Measurements from ENCODE around the gene ANO7. TPM values are rescaled to one million over a fixed set of nuclear protein-coding genes. Genes with fewer than 3 reads are reported as not detected.

Gene ANO7
- total RNA-seq, 1 experiment from 2014 or later: 4.1 TPM

- Histone ChIP-seq H3K4me1 (no peaks in the 10 kb centered on the region), H3K27me3 (replicated peaks; ENCODE audit: control insufficient read depth, insufficient read depth, low read length) (no peaks in the 10 kb centered on the region), H3K9me3 (no peaks in the 10 kb centered on the region), H3K4me3 (ENCODE audit: low read depth, low read length) (no peak overlapping the region), H3K36me3 (ENCODE audit: control insufficient read depth, insufficient read depth, low read length) (no peaks in the 10 kb centered on the region)
- H3K36me3 Mint-ChIP-seq (ENCODE audit: insufficient read depth, unreplicated experiment): peaks cover 5% of the 10 kb centered on the region
- no peak for TF ChIP-seq CTCF (IDR thresholded peaks at IDR 0.05; ENCODE audit: insufficient read depth in 1 of 2, low read depth in 1 of 2, low read length in 1 of 2, severe bottlenecking in 1 of 2, unreplicated experiment in 1 of 2)
- intact Hi-C loops (cut with micrococcal nuclease; ENCODE audit: unreplicated experiment): no loop called here
- POLR2A ChIA-PET: no interaction called here
- H3K27me3 Mint-ChIP-seq (ENCODE audit: insufficient read depth, unreplicated experiment): no peaks in the 10 kb centered on the region
- H3K4me3 Mint-ChIP-seq (ENCODE audit: unreplicated experiment): no peak overlapping the region
- no peak overlapping the region for H3K27ac Mint-ChIP-seq (ENCODE audit: unreplicated experiment)
- peaks cover 9% of the 10 kb centered on the region for H3K9me3 Mint-ChIP-seq (ENCODE audit: unreplicated experiment)
- no TSS peak for BruUV-seq (replicated peaks)
- CTCF ChIA-PET: no interaction called here
- DNase-seq: no peak
- no peaks in the 10 kb centered on the region for H3K4me1 Mint-ChIP-seq (ENCODE audit: low read depth, unreplicated experiment)
These were observed 20.1 kb upstream of the ANO7 start for GRCh38 chr2:241168366-241168765.

- BruUV-seq (replicated peaks): no TSS peak
- Mint-ChIP-seq H3K27me3 (ENCODE audit: insufficient read depth, unreplicated experiment) (no peaks in the 10 kb centered on the region), H3K27ac (ENCODE audit: unreplicated experiment) (no peak overlapping the region), H3K4me1 (ENCODE audit: low read depth, unreplicated experiment) (no peaks in the 10 kb centered on the region), H3K36me3 (ENCODE audit: insufficient read depth, unreplicated experiment) (peaks cover 5% of the 10 kb centered on the region), H3K4me3 (ENCODE audit: unreplicated experiment) (no peak overlapping the region), H3K9me3 (ENCODE audit: unreplicated experiment) (peaks cover 9% of the 10 kb centered on the region)
- Histone ChIP-seq H3K36me3 (ENCODE audit: control insufficient read depth, insufficient read depth, low read length) (no peaks in the 10 kb centered on the region), H3K27me3 (replicated peaks; ENCODE audit: control insufficient read depth, insufficient read depth, low read length) (no peaks in the 10 kb centered on the region), H3K4me1 (no peaks in the 10 kb centered on the region), H3K9me3 (no peaks in the 10 kb centered on the region), H3K4me3 (ENCODE audit: low read depth, low read length) (no peak overlapping the region)
- ChIA-PET POLR2A (no interaction called here), CTCF (interaction anchor here (1.1 kb wide), 1 partner anchor 316 kb away, joined by 3 read pairs; no protein-coding TSS in a partner anchor)
- intact Hi-C loops (cut with micrococcal nuclease; ENCODE audit: unreplicated experiment): no loop called here
- DNase-seq: no peak
- TF ChIP-seq CTCF (IDR thresholded peaks at IDR 0.05; ENCODE audit: insufficient read depth in 1 of 2, low read depth in 1 of 2, low read length in 1 of 2, severe bottlenecking in 1 of 2, unreplicated experiment in 1 of 2): no peak
These were observed 14.9 kb upstream of the ANO7 start for GRCh38 chr2:241173557-241173956.

GRCh38 chr2:241177526-241178334 is 10.7 kb upstream of the ANO7 start:
- Mint-ChIP-seq H3K27me3 (ENCODE audit: insufficient read depth, unreplicated experiment) (no peaks in the 10 kb centered on the region), H3K9me3 (ENCODE audit: unreplicated experiment) (no peaks in the 10 kb centered on the region), H3K4me1 (ENCODE audit: low read depth, unreplicated experiment) (no peaks in the 10 kb centered on the region), H3K4me3 (ENCODE audit: unreplicated experiment) (no peak overlapping the region), H3K36me3 (ENCODE audit: insufficient read depth, unreplicated experiment) (no peaks in the 10 kb centered on the region), H3K27ac (ENCODE audit: unreplicated experiment) (no peak overlapping the region)
- BruUV-seq (replicated peaks): no TSS peak
- no peaks in the 10 kb centered on the region for H3K4me1 ChIP-seq
- ChIA-PET POLR2A (no interaction called here), CTCF (no interaction called here)
- H3K27me3 ChIP-seq (replicated peaks; ENCODE audit: control insufficient read depth, insufficient read depth, low read length): no peaks in the 10 kb centered on the region
- H3K9me3 ChIP-seq: no peaks in the 10 kb centered on the region
- DNase-seq: no peak
- intact Hi-C loops (cut with micrococcal nuclease; ENCODE audit: unreplicated experiment): no loop called here
- H3K4me3 ChIP-seq (ENCODE audit: low read depth, low read length): no peak overlapping the region
- TF ChIP-seq CTCF (IDR thresholded peaks at IDR 0.05; ENCODE audit: insufficient read depth in 1 of 2, low read depth in 1 of 2, low read length in 1 of 2, severe bottlenecking in 1 of 2, unreplicated experiment in 1 of 2): no peak
- H3K36me3 ChIP-seq (ENCODE audit: control insufficient read depth, insufficient read depth, low read length): no peaks in the 10 kb centered on the region

All from Caco-2 (cell line).